HEK293 (cell line): ENCODE data around the gene SYNPO2.

ENCODE experiments used
- CTCF ChIA-PET: fragments of 350-600 bp; formaldehyde crosslinking; extraction: SDS; loops from one replicate; lab custom pipeline; 2021; ENCODE audit warnings: antibody characterized with exemption; lab: Yijun Ruan, JAX
- POLR2A ChIA-PET: fragments of 300-600 bp; formaldehyde crosslinking; extraction: SDS; loops from one replicate; lab custom pipeline; 2020; ENCODE audit warnings: antibody characterized with exemption, inconsistent platforms; lab: Yijun Ruan, JAX
- H3K27ac ChIP-seq: fragments of 200-500 bp; sonication (Bioruptor generic); 2 replicates; pipeline ENCODE4 v1.5.1; 2014; ENCODE audit warnings: low read depth, low read length, control low read depth, inconsistent platforms; ENCODE audit errors: extremely low read depth
- H3K36me3 ChIP-seq, 2 experiments: fragments of 200-500 bp in 1 of 2; sonication (Bioruptor generic) in 1 of 2; 1 replicate in 1 of 2; 2 replicates in 1 of 2; pipeline ENCODE4 v1.5.1; 2014 to 2017; ENCODE audit warnings: inconsistent platforms in 2 of 2, low read length in 2 of 2; ENCODE audit not compliant: control insufficient read depth in 2 of 2, insufficient read depth in 1 of 2
- H3K4me1 ChIP-seq: fragments of 200-500 bp; sonication (Bioruptor generic); 2 replicates; pipeline ENCODE4 v1.5.1; 2014; ENCODE audit warnings: mild to moderate bottlenecking, low read length, inconsistent platforms; ENCODE audit not compliant: control insufficient read depth, insufficient read depth
- H3K4me3 ChIP-seq: 2 replicates; pipeline ENCODE4 v1.5.1; 2011; ENCODE audit warnings: low read depth, mild to moderate bottlenecking, control low read depth, low read length, moderate library complexity
- H3K9me3 ChIP-seq: fragments of 200-500 bp; sonication (Bioruptor generic); 2 replicates; pipeline ENCODE4 v1.5.1; 2014; ENCODE audit warnings: low read depth, low read length, inconsistent platforms; ENCODE audit not compliant: control insufficient read depth, insufficient read depth
- ATF2 ChIP-seq: fragments of 450-650 bp; formaldehyde crosslinking; IDR thresholded peaks from 2 replicates; pipeline ENCODE4 v1.5.1; 2016; ENCODE audit warnings: missing biosample characterization, missing genetic modification characterization, low read depth
- HOXA7 ChIP-seq: sonication (generic); formaldehyde crosslinking; IDR thresholded peaks from 2 replicates; pipeline ENCODE4 v1.8.1; 2022; ENCODE audit warnings: missing genetic modification reagents, borderline replicate concordance
- IKZF3 ChIP-seq: fragments of 450-650 bp; IDR thresholded peaks from 2 replicates; pipeline ENCODE4 v1.5.0; 2018; ENCODE audit warnings: missing biosample characterization, mild to moderate bottlenecking, missing genetic modification characterization, moderate library complexity
- PBX3 ChIP-seq: sonication (generic); formaldehyde crosslinking; IDR thresholded peaks from 2 replicates; pipeline ENCODE4 v1.8.1; 2022; ENCODE audit warnings: mild to moderate bottlenecking, moderate library complexity, missing genetic modification reagents
- RBAK ChIP-seq: fragments of 450-650 bp; formaldehyde crosslinking; IDR thresholded peaks from 2 replicates; pipeline ENCODE4 v1.5.1; 2016; ENCODE audit warnings: missing biosample characterization, missing genetic modification characterization
- SCRT2 ChIP-seq: fragments of 450-650 bp; formaldehyde crosslinking; IDR thresholded peaks from 2 replicates; pipeline ENCODE4 v1.5.1; 2016; ENCODE audit warnings: missing biosample characterization, missing genetic modification characterization
- ZBTB17 ChIP-seq: fragments of 450-650 bp; formaldehyde crosslinking; IDR thresholded peaks from 2 replicates; pipeline ENCODE4 v1.5.1; 2016; ENCODE audit warnings: missing biosample characterization, missing genetic modification characterization
- ZBTB21 ChIP-seq: fragments of 450-650 bp; formaldehyde crosslinking; IDR thresholded peaks from 2 replicates; pipeline ENCODE4 v1.5.1; 2017; ENCODE audit warnings: missing biosample characterization, missing genetic modification characterization
- ZBTB49 ChIP-seq: fragments of 450-650 bp; formaldehyde crosslinking; IDR thresholded peaks from 2 replicates; pipeline ENCODE4 v1.5.1; 2016; ENCODE audit warnings: missing biosample characterization, missing genetic modification characterization, low read depth
- ZIC2 ChIP-seq: fragments of 450-650 bp; formaldehyde crosslinking; IDR thresholded peaks from 2 replicates; pipeline ENCODE4 v1.5.1; 2016; ENCODE audit warnings: missing biosample characterization, missing genetic modification characterization
- ZNF138 ChIP-seq: fragments of 450-650 bp; formaldehyde crosslinking; IDR thresholded peaks from 2 replicates; pipeline ENCODE4 v1.5.1; 2016; ENCODE audit warnings: missing biosample characterization, missing genetic modification characterization, borderline replicate concordance
- ZNF155 ChIP-seq: fragments of 450-650 bp; formaldehyde crosslinking; IDR thresholded peaks from 2 replicates; pipeline ENCODE4 v1.5.1; 2016; ENCODE audit warnings: missing biosample characterization, missing genetic modification characterization
- ZNF2 ChIP-seq: fragments of 450-650 bp; formaldehyde crosslinking; IDR thresholded peaks from 2 replicates; pipeline ENCODE4 v1.5.1; 2016; ENCODE audit warnings: missing biosample characterization, missing genetic modification characterization
- ZNF311 ChIP-seq: fragments of 450-650 bp; formaldehyde crosslinking; IDR thresholded peaks from 2 replicates; pipeline ENCODE4 v1.5.1; 2017; ENCODE audit warnings: missing biosample characterization, missing genetic modification characterization, borderline replicate concordance
- ZNF366 ChIP-seq: fragments of 450-650 bp; formaldehyde crosslinking; conservative IDR thresholded peaks from 2 replicates; pipeline ENCODE4 v1.5.1; 2016; ENCODE audit warnings: missing biosample characterization, missing genetic modification characterization
- ZNF398 ChIP-seq: fragments of 450-650 bp; formaldehyde crosslinking; IDR thresholded peaks from 2 replicates; pipeline ENCODE4 v1.5.1; 2017; ENCODE audit warnings: missing biosample characterization, missing genetic modification characterization
- ZNF433 ChIP-seq: fragments of 450-650 bp; formaldehyde crosslinking; IDR thresholded peaks from 2 replicates; pipeline ENCODE4 v1.5.1; 2016; ENCODE audit warnings: missing biosample characterization, missing genetic modification characterization, low read depth
- ZNF501 ChIP-seq: fragments of 450-650 bp; formaldehyde crosslinking; IDR thresholded peaks from 2 replicates; pipeline ENCODE4 v1.5.1; 2016; ENCODE audit warnings: missing biosample characterization, missing genetic modification characterization
- ZNF629 ChIP-seq: fragments of 450-650 bp; formaldehyde crosslinking; IDR thresholded peaks from 2 replicates; pipeline ENCODE4 v1.5.1; 2017; ENCODE audit warnings: missing biosample characterization, missing genetic modification characterization
- ZXDB ChIP-seq: fragments of 450-650 bp; formaldehyde crosslinking; IDR thresholded peaks from 2 replicates; pipeline ENCODE4 v1.5.1; 2016; ENCODE audit warnings: missing biosample characterization, missing genetic modification characterization
- TF ChIP-seq, protein P1 (sequence below): fragments of 450-650 bp; formaldehyde crosslinking; IDR thresholded peaks from 2 replicates; pipeline ENCODE4 v1.5.1; 2017; ENCODE audit warnings: missing biosample characterization, missing genetic modification characterization

Gene SYNPO2

GRCh38 chr4:118918388-118918787 lies 29.7 kb downstream of the SYNPO2 start:
- H3K36me3 ChIP-seq = no peaks in the 10 kb centered on the region
- H3K27ac ChIP-seq = no peak overlapping the region
- CTCF ChIA-PET = no interaction called here
- POLR2A ChIA-PET = no interaction called here
- H3K4me3 ChIP-seq = no peak overlapping the region
- H3K9me3 ChIP-seq = no peaks in the 10 kb centered on the region
- no peaks in the 10 kb centered on the region for H3K4me1 ChIP-seq
- TF ChIP-seq, protein P1, sequence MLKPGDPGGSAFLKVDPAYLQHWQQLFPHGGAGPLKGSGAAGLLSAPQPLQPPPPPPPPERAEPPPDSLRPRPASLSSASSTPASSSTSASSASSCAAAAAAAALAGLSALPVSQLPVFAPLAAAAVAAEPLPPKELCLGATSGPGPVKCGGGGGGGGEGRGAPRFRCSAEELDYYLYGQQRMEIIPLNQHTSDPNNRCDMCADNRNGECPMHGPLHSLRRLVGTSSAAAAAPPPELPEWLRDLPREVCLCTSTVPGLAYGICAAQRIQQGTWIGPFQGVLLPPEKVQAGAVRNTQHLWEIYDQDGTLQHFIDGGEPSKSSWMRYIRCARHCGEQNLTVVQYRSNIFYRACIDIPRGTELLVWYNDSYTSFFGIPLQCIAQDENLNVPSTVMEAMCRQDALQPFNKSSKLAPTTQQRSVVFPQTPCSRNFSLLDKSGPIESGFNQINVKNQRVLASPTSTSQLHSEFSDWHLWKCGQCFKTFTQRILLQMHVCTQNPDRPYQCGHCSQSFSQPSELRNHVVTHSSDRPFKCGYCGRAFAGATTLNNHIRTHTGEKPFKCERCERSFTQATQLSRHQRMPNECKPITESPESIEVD (tag by site-specific recombination) = peak; percentile 36; the same call in 1 of the 2 replicates
- no peak for TF ChIP-seq ZXDB (tag by site-specific recombination)

DNA sequence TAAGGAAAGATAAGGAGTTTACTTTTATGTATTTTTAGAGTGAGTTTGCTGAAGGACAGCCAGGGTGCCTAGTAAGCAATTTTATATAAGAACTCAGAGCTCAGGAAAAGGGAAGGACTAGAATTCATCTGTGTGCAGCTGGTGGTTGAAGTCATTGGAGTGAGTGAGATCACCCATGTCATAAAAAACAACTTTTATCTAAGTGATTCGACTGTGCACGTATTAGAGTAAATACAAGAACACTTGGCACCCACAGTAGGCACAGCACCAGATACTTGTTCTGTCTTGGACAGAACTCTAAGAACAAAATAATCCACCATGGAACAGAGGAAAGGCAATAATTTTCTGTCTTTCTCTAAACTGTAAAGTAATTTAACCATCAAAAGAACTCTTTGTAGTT lies 31.6 kb downstream of the SYNPO2 start:
- 0 out of 2 replicates have a peak, but pooled peaks have one; percentile 18 for TF ChIP-seq ZNF366 (tag by site-specific recombination)
- no peak for TF ChIP-seq HOXA7 (CRISPR knock-in tag)
- no peak for TF ChIP-seq ZBTB49 (tag by site-specific recombination)
- TF ChIP-seq ZBTB21 = peak; percentile 10; the same call in 1 of the 2 replicates
- peak; percentile 45 for TF ChIP-seq ZNF629 (tag by site-specific recombination)
- peak; percentile 38; the same call in 1 of the 2 replicates for TF ChIP-seq SCRT2 (tag by site-specific recombination)
- TF ChIP-seq, protein P1 (tag by site-specific recombination) = peak; percentile 58
- TF ChIP-seq ZNF138 (tag by site-specific recombination) = no peak
- Histone ChIP-seq H3K9me3 (no peaks in the 10 kb centered on the region), H3K36me3 (no peaks in the 10 kb centered on the region), H3K4me1 (no peaks in the 10 kb centered on the region), H3K27ac (no peak overlapping the region), H3K4me3 (no peak overlapping the region)
- POLR2A ChIA-PET = no interaction called here
- CTCF ChIA-PET = no interaction called here

- POLR2A ChIA-PET = no interaction called here
- no peak overlapping the region for H3K27ac ChIP-seq
- CTCF ChIA-PET = no interaction called here
- TF ChIP-seq ZNF398 = no peak
- TF ChIP-seq ZBTB17 = no peak
- TF ChIP-seq ZNF155 (tag by site-specific recombination) = no peak
- TF ChIP-seq ZNF433 = no peak
- TF ChIP-seq ZNF501 = no peak
- TF ChIP-seq ATF2 (tag by site-specific recombination) = no peak
- TF ChIP-seq PBX3 (CRISPR knock-in tag) = no peak
- no peak for TF ChIP-seq RBAK
- TF ChIP-seq ZNF311 (tag by site-specific recombination) = no peak
- no peak for TF ChIP-seq IKZF3
- TF ChIP-seq ZNF2 (tag by site-specific recombination) = no peak
- no peak for TF ChIP-seq ZIC2 (tag by site-specific recombination)
These were observed 33.1 kb downstream of the SYNPO2 start for GRCh38 chr4:118921786-118922185.

More at GRCh38 chr4:118921786-118922185, 33.1 kb downstream of the SYNPO2 start:
- H3K4me3 ChIP-seq = no peak overlapping the region
- no peaks in the 10 kb centered on the region for H3K4me1 ChIP-seq
- no peaks in the 10 kb centered on the region for H3K9me3 ChIP-seq
- no peaks in the 10 kb centered on the region for H3K36me3 ChIP-seq
